IMR-90 (cell line): ENCODE measurements around the gene NF1.

Experiments
- BHLHE40 ChIP-seq: fragments of 150-350 bp; IDR thresholded peaks from 2 replicates; pipeline ENCODE4 v1.6.1; 2016; ENCODE audit warnings: mild to moderate bottlenecking, low read depth, low read length
- CTCF ChIP-seq: conservative IDR thresholded peaks from 2 replicates; pipeline ENCODE4 v1.5.1; 2012; ENCODE audit warnings: mild to moderate bottlenecking, low read depth, low read length, improper control_type of control experiment
- FOS ChIP-seq: fragments of 150-350 bp; IDR thresholded peaks from 2 replicates; pipeline ENCODE4 v1.6.1; 2016; ENCODE audit warnings: low read depth, low read length
- POLR2A ChIP-seq: IDR thresholded peaks from 2 replicates; pipeline ENCODE4 v1.6.1; 2012; ENCODE audit warnings: mild to moderate bottlenecking, low read depth, low read length
- RAD21 ChIP-seq: IDR thresholded peaks from 2 replicates; pipeline ENCODE4 v1.6.1; 2012; ENCODE audit warnings: low read length, improper control_type of control experiment

- no peak for TF ChIP-seq CTCF
- no peak for TF ChIP-seq FOS
- TF ChIP-seq POLR2A: no peak
- TF ChIP-seq RAD21: no peak
- TF ChIP-seq BHLHE40: no peak
These were observed 279.7 kb downstream of the NF1 start for GRCh38 chr17:31374503-31374902.
